Measurements from ENCODE around the gene RALBP1.

DNA sequence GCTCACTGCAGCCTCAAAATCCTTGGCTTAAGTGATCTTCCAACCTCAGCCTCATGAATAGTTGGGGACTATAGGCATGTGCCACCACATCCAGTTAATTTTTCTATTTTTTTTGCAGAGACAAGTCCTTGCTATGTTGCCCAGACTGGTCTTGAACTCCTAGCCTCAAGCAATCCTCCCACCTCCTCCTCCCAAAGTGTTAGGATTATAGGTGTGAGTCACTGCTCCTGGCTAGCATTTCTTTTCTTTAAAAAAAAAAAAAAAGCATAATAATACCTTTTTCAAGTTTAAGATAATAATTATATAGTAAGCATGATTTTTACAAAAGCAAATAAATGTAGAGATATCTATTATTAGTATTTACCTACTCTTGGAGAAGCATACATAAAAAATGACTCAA is 103.0 kb downstream of the RALBP1 start:
- TF ChIP-seq CTCF (IDR thresholded peaks at IDR 0.05; ENCODE audit: low read depth, low read length, missing input control) (no peak), REST (IDR thresholded peaks at IDR 0.05) (no peak), ATF3 (IDR thresholded peaks at IDR 0.05) (no peak), SP1 (IDR thresholded peaks at IDR 0.05) (no peak), YY1 (IDR thresholded peaks at IDR 0.05) (no peak), JUND (IDR thresholded peaks at IDR 0.05) (no peak), FOXA1 (IDR thresholded peaks at IDR 0.05) (no peak), TAF1 (conservative IDR thresholded peaks at IDR 0.05) (no peak), RAD21 (IDR thresholded peaks at IDR 0.05) (no peak), ZBTB33 (IDR thresholded peaks at IDR 0.05) (no peak)
- TF ChIP-seq, protein P1, sequence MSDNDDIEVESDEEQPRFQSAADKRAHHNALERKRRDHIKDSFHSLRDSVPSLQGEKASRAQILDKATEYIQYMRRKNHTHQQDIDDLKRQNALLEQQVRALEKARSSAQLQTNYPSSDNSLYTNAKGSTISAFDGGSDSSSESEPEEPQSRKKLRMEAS (IDR thresholded peaks at IDR 0.05) = no peak
